HG03196 (cell line): ENCODE data around the gene FNDC8.
"Not testable (repeated sequence)": the region's sequence is repeated elsewhere in the genome, so short reads cannot be mapped to it uniquely, and the experiment has no call there.

Experiments used
- ATAC-seq: cut with Tn5 transposase; IDR thresholded peaks from one replicate; pipeline ENCODE4 v1.9.1; 2021; ENCODE audit not compliant: unreplicated experiment

The FNDC8 gene

GRCh38 chr17:35094902-35095301 lies 26.5 kb upstream of the FNDC8 start:
- ATAC-seq: no peak

- no peak for ATAC-seq
Measured at GRCh38 chr17:35095741-35096140, 25.7 kb upstream of the FNDC8 start.

GRCh38 chr17:35097776-35098175 lies 23.6 kb upstream of the FNDC8 start:
- no peak for ATAC-seq

GRCh38 chr17:35099908-35100307 lies 21.5 kb upstream of the FNDC8 start:
- no peak for ATAC-seq

GRCh38 chr17:35101036-35101435 lies 20.4 kb upstream of the FNDC8 start:
- ATAC-seq: no peak

GRCh38 chr17:35101725-35102124 lies 19.7 kb upstream of the FNDC8 start:
- ATAC-seq: no peak

GRCh38 chr17:35103271-35103670 lies 18.1 kb upstream of the FNDC8 start:
- ATAC-seq: no peak

GRCh38 chr17:35104844-35105450 lies 16.5 kb upstream of the FNDC8 start:
- ATAC-seq: no peak

- not testable (repeated sequence) for ATAC-seq
Measured at GRCh38 chr17:35110791-35111190, 10.6 kb upstream of the FNDC8 start.

GRCh38 chr17:35116845-35117244 lies 4.6 kb upstream of the FNDC8 start:
- no peak for ATAC-seq

GRCh38 chr17:35117984-35118383 lies 3.4 kb upstream of the FNDC8 start:
- no peak for ATAC-seq

GRCh38 chr17:35119370-35120165 lies 1.8 kb upstream of the FNDC8 start, which contains the start of gene RAD51D:
Gene RAD51D, minus strand, starts transcription at chr17:35119860. Its CDS starts 247 bp downstream, at chr17:35119613.
- ATAC-seq: peak; percentile 76

- no peak for ATAC-seq
Measured at GRCh38 chr17:35127751-35128514, 6.5 kb downstream of the FNDC8 start.

GRCh38 chr17:35129154-35129972 lies 7.9 kb downstream of the FNDC8 start:
- ATAC-seq: no peak

- no peak for ATAC-seq
Measured at GRCh38 chr17:35129973-35130351, 8.5 kb downstream of the FNDC8 start.

- ATAC-seq: no peak
Measured at GRCh38 chr17:35130392-35130791, 9.0 kb downstream of the FNDC8 start.

- no peak for ATAC-seq
Measured at GRCh38 chr17:35132099-35132498, 10.7 kb downstream of the FNDC8 start.

GRCh38 chr17:35132816-35133550 lies 11.6 kb downstream of the FNDC8 start:
- no peak for ATAC-seq

GRCh38 chr17:35135322-35135721 lies 13.9 kb downstream of the FNDC8 start:
- ATAC-seq: no peak

- no peak for ATAC-seq
Measured at GRCh38 chr17:35138218-35138617, 16.8 kb downstream of the FNDC8 start.
